ENCODE measurements around the gene ARID3A. TPM values are rescaled to one million over a fixed set of nuclear protein-coding genes. Genes with fewer than 3 reads are reported as not detected.

The ARID3A gene
- total and polyA plus RNA-seq, 2 of the 4 experiments (the other 2 are of a cell fraction) = 16.0 to 23.1 TPM

DNA sequence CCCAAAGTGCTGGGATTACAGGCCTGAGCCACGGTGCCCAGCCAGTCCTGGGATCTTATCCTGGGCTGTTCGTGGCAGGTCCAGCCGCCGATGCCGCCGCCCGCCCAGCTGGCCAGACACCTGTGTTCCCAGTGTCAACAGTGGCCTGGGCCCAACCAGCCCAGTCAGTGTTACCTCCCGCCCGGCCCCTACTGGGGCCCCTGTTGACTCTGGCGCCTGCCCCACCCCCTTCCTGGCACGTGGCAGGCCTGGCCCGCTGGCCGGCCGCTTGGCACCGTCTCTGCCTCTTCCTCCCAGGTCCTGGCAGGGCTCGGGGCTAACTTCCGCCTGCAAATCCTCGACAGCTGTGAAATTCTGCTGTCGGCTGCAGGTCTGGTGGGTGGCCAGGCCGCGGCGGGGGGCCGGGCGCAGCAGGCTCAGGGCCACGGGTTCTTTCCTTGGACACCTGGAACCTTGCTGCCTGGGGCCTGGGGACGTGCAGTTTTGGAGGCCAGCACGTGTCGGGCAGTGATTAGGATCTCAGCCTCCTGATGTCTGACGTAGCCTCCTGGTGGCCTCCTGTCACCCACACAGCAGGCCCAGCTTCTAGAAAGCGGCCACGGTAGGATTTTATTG, 9.1 kb downstream of the ARID3A start:
- Histone ChIP-seq H3K4me2 (ENCODE audit: low read depth, low read length) (no peak overlapping the region), H2AFZ (replicated peaks; ENCODE audit: low read length, poor library complexity) (peak overlapping the region; percentile 63), H3K36me3 (ENCODE audit: control insufficient read depth, insufficient read depth, low read length) (peaks cover 55% of the 10 kb centered on the region), H2AK9ac (replicated peaks; ENCODE audit: low read depth, low read length, poor library complexity) (peak overlapping the region; percentile 99), H3K14ac (replicated peaks; ENCODE audit: low read depth, low read length) (peak overlapping the region; percentile 7; the same call in 1 of the 2 replicates), H3K4ac (ENCODE audit: low read depth, low read length) (peak overlapping the region; percentile 98), H2AK5ac (ENCODE audit: low read depth, low read length) (peak overlapping the region; percentile 99), H2BK15ac (ENCODE audit: low read depth, low read length) (peak overlapping the region; percentile 93; the same call in 1 of the 3 replicates), H3K4me3 (ENCODE audit: insufficient read depth, low read depth, low read length) (no peak overlapping the region), H3K79me1 (ENCODE audit: low read depth in 1 of 2, low read length in 2 of 2) (peaks cover 30 to 65% of the 10 kb centered on the region in 2 experiments), H4K20me1 (ENCODE audit: insufficient read depth, low read length) (peaks cover 41% of the 10 kb centered on the region), H3K18ac (ENCODE audit: low read depth, low read length) (no peak overlapping the region; the same call in 1 of the 2 replicates), H3K9me1 (ENCODE audit: insufficient read depth, low read length) (peaks cover 11% of the 10 kb centered on the region), H3K27ac (ENCODE audit: insufficient read depth, low read length) (peak overlapping the region; percentile 97), H3K23ac (ENCODE audit: low read depth, low read length) (0 out of 2 replicates have a peak overlapping the region, but pooled peaks have one; percentile 29), H4K91ac (ENCODE audit: insufficient read depth, low read depth, low read length) (peak overlapping the region; percentile 98; the same call in 1 of the 2 replicates), H3K4me1 (ENCODE audit: control insufficient read depth, insufficient read depth, low read length) (peaks cover 28% of the 10 kb centered on the region), H3K56ac (ENCODE audit: extremely low read depth, insufficient read depth, low read length) (no peak overlapping the region), H2BK120ac (ENCODE audit: low read depth, low read length) (peak overlapping the region; percentile 97; the same call in 1 of the 2 replicates), H2BK20ac (ENCODE audit: low read depth, low read length) (no peak overlapping the region), H4K5ac (ENCODE audit: low read depth, low read length) (peak overlapping the region; percentile 1; the same call in 1 of the 2 replicates), H4K8ac (ENCODE audit: low read depth in 2 of 2, low read length in 2 of 2) (peak overlapping the region; percentile 70 to 88; a peak in 2 of 4 replicates), H3K9ac (ENCODE audit: low read depth, low read length) (no peak overlapping the region), H3K9me3 (ENCODE audit: control insufficient read depth, insufficient read depth, low read length) (no peaks in the 10 kb centered on the region), H2BK5ac (ENCODE audit: low read depth, low read length, poor library complexity, severe bottlenecking) (peak overlapping the region; percentile 98), H3K27me3 (ENCODE audit: control insufficient read depth, insufficient read depth, low read length) (no peaks in the 10 kb centered on the region)
- POLR2A ChIA-PET (ENCODE audit: unreplicated experiment) = no interaction called here
- TF ChIP-seq RAD21 (IDR thresholded peaks at IDR 0.05; ENCODE audit: low read length) (no peak), MAFK (IDR thresholded peaks at IDR 0.05; ENCODE audit: low read depth, low read length) (no peak), CHD1 (IDR thresholded peaks at IDR 0.05; ENCODE audit: low read depth, low read length) (no peak), FOS (IDR thresholded peaks at IDR 0.05; ENCODE audit: low read depth, low read length) (no peak), RCOR1 (IDR thresholded peaks at IDR 0.05; ENCODE audit: insufficient replicate concordance, low read length) (no peak), RFX5 (IDR thresholded peaks at IDR 0.05; ENCODE audit: low read depth, low read length) (no peak), BHLHE40 (IDR thresholded peaks at IDR 0.05; ENCODE audit: low read depth, low read length) (peak; percentile 69), MXI1 (IDR thresholded peaks at IDR 0.05; ENCODE audit: borderline replicate concordance, low read depth, low read length) (peak; percentile 17; the same call in 1 of the 2 replicates), NFE2L2 (IDR thresholded peaks at IDR 0.05; ENCODE audit: low read depth, low read length) (no peak), SMC3 (IDR thresholded peaks at IDR 0.05; ENCODE audit: low read depth, low read length) (no peak)
- TF ChIP-seq, protein P1, sequence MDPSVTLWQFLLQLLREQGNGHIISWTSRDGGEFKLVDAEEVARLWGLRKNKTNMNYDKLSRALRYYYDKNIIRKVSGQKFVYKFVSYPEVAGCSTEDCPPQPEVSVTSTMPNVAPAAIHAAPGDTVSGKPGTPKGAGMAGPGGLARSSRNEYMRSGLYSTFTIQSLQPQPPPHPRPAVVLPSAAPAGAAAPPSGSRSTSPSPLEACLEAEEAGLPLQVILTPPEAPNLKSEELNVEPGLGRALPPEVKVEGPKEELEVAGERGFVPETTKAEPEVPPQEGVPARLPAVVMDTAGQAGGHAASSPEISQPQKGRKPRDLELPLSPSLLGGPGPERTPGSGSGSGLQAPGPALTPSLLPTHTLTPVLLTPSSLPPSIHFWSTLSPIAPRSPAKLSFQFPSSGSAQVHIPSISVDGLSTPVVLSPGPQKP (IDR thresholded peaks at IDR 0.05; ENCODE audit: borderline replicate concordance, low read depth, low read length) = no peak
- TF ChIP-seq, protein P2, sequence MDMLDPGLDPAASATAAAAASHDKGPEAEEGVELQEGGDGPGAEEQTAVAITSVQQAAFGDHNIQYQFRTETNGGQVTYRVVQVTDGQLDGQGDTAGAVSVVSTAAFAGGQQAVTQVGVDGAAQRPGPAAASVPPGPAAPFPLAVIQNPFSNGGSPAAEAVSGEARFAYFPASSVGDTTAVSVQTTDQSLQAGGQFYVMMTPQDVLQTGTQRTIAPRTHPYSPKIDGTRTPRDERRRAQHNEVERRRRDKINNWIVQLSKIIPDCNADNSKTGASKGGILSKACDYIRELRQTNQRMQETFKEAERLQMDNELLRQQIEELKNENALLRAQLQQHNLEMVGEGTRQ (IDR thresholded peaks at IDR 0.05; ENCODE audit: low read depth, low read length) = peak; percentile 26; the same call in 1 of the 2 replicates
- intact Hi-C loops (cut with micrococcal nuclease) = no loop called here
- CTCF ChIA-PET = interaction anchor here (0.6 kb wide), 1 partner anchor 162 kb away, joined by 3 read pairs; no protein-coding TSS in a partner anchor
- WGBS, 2 experiments (ENCODE audit: extremely low coverage in 2 of 2, insufficient read length in 1 of 2) = 38% methylated on average over 20 of the region's 31 CpGs; no CpG with 5 or more reads in 1 of the 2 experiments
- BruUV-seq (replicated peaks) = no TSS peak
- DNase-seq (peak; percentile 49), ATAC-seq (ENCODE audit: low read depth) (0 out of 2 replicates have a peak, but pooled peaks have one; percentile 2)
- in situ Hi-C loops (cut with MboI; ENCODE audit: low sequenced_read_pairs) = no loop called here
- dilution Hi-C loops (cut with HindIII; ENCODE audit: low sequenced_read_pairs, unreplicated experiment) = no loop called here

All from IMR-90 (cell line).